H9 (cell line): ENCODE results near the gene FAM241A. TPM values are rescaled to one million over a fixed set of nuclear protein-coding genes. Genes with fewer than 3 reads are reported as not detected.

Experiments
- DNase-seq: peaks from one replicate; pipeline ENCODE4 v3.0.0-alpha.2; 2017
- H2AFZ ChIP-seq: one replicate; pipeline ENCODE4 v1.6.1; 2013; ENCODE audit warnings: mild to moderate bottlenecking, low read length, control low read depth, moderate library complexity
- H2AK5ac ChIP-seq: 2 replicates; pipeline ENCODE4 v1.6.1; 2013; ENCODE audit warnings: low read length, control low read depth, mixed read lengths; ENCODE audit not compliant: insufficient read length
- H2BK120ac ChIP-seq: one replicate; pipeline ENCODE4 v1.6.1; 2013; ENCODE audit warnings: low read depth, mild to moderate bottlenecking, low read length, control low read depth, inconsistent platforms; ENCODE audit not compliant: poor library complexity, severe bottlenecking
- H2BK12ac ChIP-seq: 2 replicates; pipeline ENCODE4 v1.6.1; 2013; ENCODE audit warnings: low read length, control low read depth, mixed read lengths, low read depth; ENCODE audit not compliant: insufficient read length
- H2BK15ac ChIP-seq: 2 replicates; pipeline ENCODE4 v1.6.1; 2013; ENCODE audit warnings: low read depth, low read length, control low read depth
- H2BK20ac ChIP-seq: one replicate; pipeline ENCODE4 v1.6.1; 2013; ENCODE audit warnings: low read depth, mild to moderate bottlenecking, low read length, control low read depth, inconsistent platforms; ENCODE audit not compliant: poor library complexity, severe bottlenecking
- H2BK5ac ChIP-seq: 2 replicates; pipeline ENCODE4 v1.6.1; 2013; ENCODE audit warnings: low read length, control low read depth, mixed read lengths; ENCODE audit not compliant: insufficient read length
- H3K14ac ChIP-seq: 2 replicates; pipeline ENCODE4 v1.6.1; 2013; ENCODE audit warnings: low read length, control low read depth; ENCODE audit not compliant: insufficient read depth
- H3K18ac ChIP-seq: 2 replicates; pipeline ENCODE4 v1.6.1; 2013; ENCODE audit warnings: low read depth, mild to moderate bottlenecking, mixed read lengths, low read length, control low read depth; ENCODE audit not compliant: insufficient read length
- H3K23ac ChIP-seq: 2 replicates; pipeline ENCODE4 v1.6.1; 2013; ENCODE audit warnings: low read length, control low read depth, mixed read lengths, low read depth; ENCODE audit not compliant: insufficient read length
- H3K23me2 ChIP-seq: 2 replicates; pipeline ENCODE4 v1.6.1; 2013; ENCODE audit warnings: low read depth, mild to moderate bottlenecking, mixed read lengths, low read length, control low read depth; ENCODE audit not compliant: insufficient read length, poor library complexity, severe bottlenecking
- H3K27ac ChIP-seq: 2 replicates; pipeline ENCODE4 v1.5.1; 2013; ENCODE audit warnings: low read length, control low read depth, mixed read lengths, low read depth; ENCODE audit not compliant: insufficient read length
- H3K27me3 ChIP-seq: 2 replicates; pipeline ENCODE4 v1.6.1; 2013; ENCODE audit warnings: low read length, control low read depth, inconsistent platforms; ENCODE audit not compliant: insufficient read depth
- H3K4ac ChIP-seq: 2 replicates; pipeline ENCODE4 v1.6.1; 2013; ENCODE audit warnings: low read depth, mild to moderate bottlenecking, control low read depth, inconsistent platforms, low read length, moderate library complexity
- H3K4me1 ChIP-seq: 2 replicates; pipeline ENCODE4 v1.6.1; 2013; ENCODE audit warnings: low read length, control low read depth, inconsistent platforms; ENCODE audit not compliant: insufficient read depth
- H3K4me2 ChIP-seq: 2 replicates; pipeline ENCODE4 v1.6.1; 2013; ENCODE audit warnings: low read length, control low read depth, mixed read lengths; ENCODE audit not compliant: insufficient read length, insufficient read depth
- H3K56ac ChIP-seq: 2 replicates; pipeline ENCODE4 v1.6.1; 2013; ENCODE audit warnings: low read depth, mild to moderate bottlenecking, mixed read lengths, low read length, control low read depth; ENCODE audit not compliant: insufficient read length
- H3K79me1 ChIP-seq: 2 replicates; pipeline ENCODE4 v1.6.1; 2013; ENCODE audit warnings: low read depth, mild to moderate bottlenecking, moderate library complexity, low read length, control low read depth, inconsistent platforms; ENCODE audit not compliant: insufficient read depth, poor library complexity, severe bottlenecking
- H3K79me2 ChIP-seq: 2 replicates; pipeline ENCODE4 v1.6.1; 2013; ENCODE audit warnings: low read length, control low read depth, inconsistent platforms; ENCODE audit not compliant: insufficient read depth
- H3K9ac ChIP-seq: 2 replicates; pipeline ENCODE4 v1.6.1; 2013; ENCODE audit warnings: low read length, control low read depth, mixed read lengths; ENCODE audit not compliant: insufficient read length; ENCODE audit errors: extremely low read depth
- H3K9me3 ChIP-seq: one replicate; pipeline ENCODE4 v1.6.1; 2013; ENCODE audit warnings: low read depth, low read length, inconsistent platforms; ENCODE audit not compliant: control insufficient read depth
- H3T11ph ChIP-seq: one replicate; pipeline ENCODE4 v1.6.1; 2013; ENCODE audit warnings: mild to moderate bottlenecking, low read length, control low read depth, inconsistent platforms
- H4K20me1 ChIP-seq: one replicate; pipeline ENCODE4 v1.6.1; 2013; ENCODE audit not compliant: control insufficient read depth, insufficient read length, insufficient read depth
- H4K5ac ChIP-seq: 2 replicates; pipeline ENCODE4 v1.6.1; 2013; ENCODE audit warnings: low read depth, mild to moderate bottlenecking, mixed read lengths, low read length, control low read depth; ENCODE audit not compliant: insufficient read length
- H4K8ac ChIP-seq: replicated peaks from 2 replicates; pipeline ENCODE4 v1.6.1; 2013; ENCODE audit warnings: low read length, control low read depth, mixed read lengths, low read depth; ENCODE audit not compliant: insufficient read length
- H4K91ac ChIP-seq: 2 replicates; pipeline ENCODE4 v1.6.1; 2013; ENCODE audit warnings: low read depth, mild to moderate bottlenecking, moderate library complexity, mixed read lengths, low read length, control low read depth; ENCODE audit not compliant: insufficient read length
- H3K27ac Mint-ChIP-seq, 3 experiments: 2 replicates in 2 of 3; 3 replicates in 1 of 3; pipeline ENCODE4 v1.8.0; 2020 to 2021; ENCODE audit warnings: mixed read lengths in 3 of 3, mild to moderate bottlenecking in 1 of 3, moderate library complexity in 1 of 3
- H3K27me3 Mint-ChIP-seq: 2 replicates; pipeline ENCODE4 v1.8.0; 2021; ENCODE audit warnings: low read depth, mild to moderate bottlenecking, moderate library complexity, mixed read lengths
- H3K36me3 Mint-ChIP-seq, 3 experiments: 2 replicates in 2 of 3; 3 replicates in 1 of 3; pipeline ENCODE4 v1.8.0; 2020 to 2021; ENCODE audit warnings: low read depth in 3 of 3, mixed read lengths in 3 of 3; ENCODE audit not compliant: insufficient read depth in 1 of 3
- H3K4me1 Mint-ChIP-seq, 2 experiments: 2 replicates each; pipeline ENCODE4 v1.8.0; 2020; ENCODE audit warnings: mixed read lengths in 2 of 2
- H3K4me3 Mint-ChIP-seq, 2 experiments: 2 replicates in 1 of 2; 3 replicates in 1 of 2; pipeline ENCODE4 v1.8.0; 2020 to 2021; ENCODE audit warnings: mild to moderate bottlenecking in 2 of 2, mixed read lengths in 2 of 2, moderate library complexity in 1 of 2
- H3K9me3 Mint-ChIP-seq, 2 experiments: 2 replicates in 1 of 2; 3 replicates in 1 of 2; pipeline ENCODE4 v1.8.0; 2020; ENCODE audit warnings: mild to moderate bottlenecking in 2 of 2, mixed read lengths in 2 of 2, moderate library complexity in 1 of 2
- CTCF ChIP-seq: fragments of 200-600 bp; sonication (generic); conservative IDR thresholded peaks from 3 replicates; pipeline ENCODE4 v1.8.0; 2021; ENCODE audit warnings: antibody characterized with exemption, mild to moderate bottlenecking
- whole genome bisulfite sequencing: extraction: QIAGEN DNeasy Blood & Tissue Kit; methylation state at CpG from one replicate; pipeline ENCODE4 v1.1.7; 2013; ENCODE audit warnings: missing lambda C conversion rate, low lambda C conversion rate, mixed read lengths; ENCODE audit not compliant: insufficient read length; ENCODE audit errors: extremely low coverage; 5-methylcytosine and 5-hydroxymethylcytosine counted together
- total RNA-seq: library from RNA; stranded (reverse); gene quantifications from 2 replicates; pipeline ENCODE4 v1.2.1, GENCODE V29; 2021

Gene FAM241A
- total RNA-seq, 1 experiment from 2014 or later, result 0.13 TPM

GRCh38 chr4:112230879-112231778, 85.9 kb downstream of the FAM241A start:
- H3K27me3 ChIP-seq, result no peaks in the 10 kb centered on the region
- no peak overlapping the region for H2BK20ac ChIP-seq
- H4K20me1 ChIP-seq, result peaks cover 2% of the 10 kb centered on the region
- H3K4ac ChIP-seq, result no peak overlapping the region
- peaks cover 15 to 25% of the 10 kb centered on the region in 2 experiments for H3K4me1 Mint-ChIP-seq
- H3K23ac ChIP-seq, result no peak overlapping the region
- H2BK5ac ChIP-seq, result no peak overlapping the region
- H3K4me3 Mint-ChIP-seq, result peak overlapping the region; percentile 95 to 99
- H4K5ac ChIP-seq, result peak overlapping the region; percentile 44
- H3K14ac ChIP-seq, result peak overlapping the region; percentile 99; the same call in 1 of the 2 replicates
- peaks cover 9% of the 10 kb centered on the region for H3K23me2 ChIP-seq
- peak; percentile 97 for DNase-seq
- H3K79me2 ChIP-seq, result peaks cover 3% of the 10 kb centered on the region; the same call in 1 of the 2 replicates
- no peak overlapping the region for H2BK12ac ChIP-seq
- no peaks in the 10 kb centered on the region for H3K79me1 ChIP-seq
- H3K9ac ChIP-seq, result peak overlapping the region; percentile 91
- no peak overlapping the region for H4K91ac ChIP-seq
- peak overlapping the region; percentile 83 for H3K27ac ChIP-seq
- H3T11ph ChIP-seq, result no peak overlapping the region
- no peaks in the 10 kb centered on the region; a peak in 1 of 5 replicates for H3K9me3 Mint-ChIP-seq
- H4K8ac ChIP-seq, result no peak overlapping the region
- no peaks in the 10 kb centered on the region for H3K9me3 ChIP-seq
- no peak overlapping the region for H3K56ac ChIP-seq
- peak overlapping the region; percentile 90 for H3K18ac ChIP-seq
- TF ChIP-seq CTCF, result no peak
- no peaks in the 10 kb centered on the region for H3K4me1 ChIP-seq
- no peaks in the 10 kb centered on the region for H3K36me3 Mint-ChIP-seq
- no peak overlapping the region for H2BK15ac ChIP-seq
- H3K4me2 ChIP-seq, result peak overlapping the region; percentile 93
- H2AFZ ChIP-seq, result peak overlapping the region; percentile 98
- no CpG with 5 or more reads among the region's 52 CpGs for WGBS
- peaks cover 2% of the 10 kb centered on the region; the same call in 1 of the 2 replicates for H3K27me3 Mint-ChIP-seq
- H2BK120ac ChIP-seq, result no peak overlapping the region
- H3K27ac Mint-ChIP-seq, result peak overlapping the region; percentile 98 to 99 (median 99)
- H2AK5ac ChIP-seq, result no peak overlapping the region
